Fibroblast of lung (primary cell): ENCODE data around the gene FXYD1. TPM values are rescaled to one million over a fixed set of nuclear protein-coding genes. Genes with fewer than 3 reads are reported as not detected.
"Not testable (repeated sequence)": the region's sequence is repeated elsewhere in the genome, so short reads cannot be mapped to it uniquely, and the experiment has no call there.

Experiments used
- DNase-seq, 2 donors: peaks; one replicate each; pipeline versions ENCODE4 v3.0.0 to v3.0.0-alpha.2; 2010; ENCODE audit warnings: low read depth in 2 of 2
- H2AFZ ChIP-seq: 2 replicates; pipeline ENCODE4 v1.5.1; 2012; ENCODE audit warnings: low read length, control low read depth, inconsistent platforms
- H3K27ac ChIP-seq: 2 replicates; pipeline ENCODE4 v1.5.1; 2011; ENCODE audit warnings: low read length, control low read depth; ENCODE audit not compliant: insufficient read depth
- H3K27me3 ChIP-seq: 2 replicates; pipeline ENCODE4 v1.5.1; 2011; ENCODE audit warnings: mild to moderate bottlenecking, low read length; ENCODE audit not compliant: control insufficient read depth, insufficient read depth
- H3K36me3 ChIP-seq: 2 replicates; pipeline ENCODE4 v1.5.1; 2011; ENCODE audit warnings: low read length; ENCODE audit not compliant: control insufficient read depth, insufficient read depth
- H3K4me1 ChIP-seq: 2 replicates; pipeline ENCODE4 v1.5.1; 2011; ENCODE audit warnings: low read length; ENCODE audit not compliant: control insufficient read depth, insufficient read depth; ENCODE audit errors: extremely low read depth
- H3K4me2 ChIP-seq: 2 replicates; pipeline ENCODE4 v1.5.1; 2011; ENCODE audit warnings: low read length, control low read depth; ENCODE audit not compliant: insufficient read depth; ENCODE audit errors: extremely low read depth
- H3K4me3 ChIP-seq, 4 experiments: fragments of 200-600 bp in 1 of 4; sonication (generic) in 1 of 4; replicated peaks in 1 of 4; 2 replicates each; pipeline ENCODE4 v1.5.1; 2011 to 2016; ENCODE audit warnings: low read length in 4 of 4, low read depth in 3 of 4, mild to moderate bottlenecking in 3 of 4, control low read depth in 2 of 4, inconsistent platforms in 1 of 4, mixed read lengths in 1 of 4; ENCODE audit not compliant: insufficient read depth in 1 of 4; ENCODE audit errors: control extremely low read depth in 1 of 4
- H3K79me2 ChIP-seq: 2 replicates; pipeline ENCODE4 v1.5.1; 2012; ENCODE audit warnings: mild to moderate bottlenecking, low read length, inconsistent platforms; ENCODE audit not compliant: control insufficient read depth, insufficient read depth
- H3K9ac ChIP-seq: 2 replicates; pipeline ENCODE4 v1.5.1; 2011; ENCODE audit warnings: mild to moderate bottlenecking, low read length, control low read depth; ENCODE audit not compliant: insufficient read depth
- H3K9me3 ChIP-seq: 2 replicates; pipeline ENCODE4 v1.5.1; 2012; ENCODE audit warnings: low read depth, low read length; ENCODE audit not compliant: control insufficient read depth, insufficient read depth
- H4K20me1 ChIP-seq: 2 replicates; pipeline ENCODE4 v1.5.1; 2011; ENCODE audit warnings: low read length; ENCODE audit not compliant: control insufficient read depth, insufficient read depth; ENCODE audit errors: extremely low read depth
- EZH2 ChIP-seq: IDR thresholded peaks from 2 replicates; pipeline ENCODE4 v1.5.1; 2012; ENCODE audit warnings: low read length, control low read depth, mild to moderate bottlenecking; ENCODE audit errors: missing control alignments
- polyA plus RNA-seq, 2 donors: library from polyadenylated mRNA; depleted of rRNA in 1 of 2; stranded (reverse) in 1 of 2; unstranded in 1 of 2; fragments of >200 nt; gene quantifications; 2 replicates each; pipeline ENCODE4 v1.2.1, GENCODE V29; 2011 to 2012; ENCODE audit warnings: missing spikeins in 1 of 2
- total RNA-seq: library from RNA; depleted of rRNA; stranded (reverse); fragments of >200 nt; gene quantifications from 2 replicates; pipeline ENCODE4 v1.2.1, GENCODE V29; 2014
- TF ChIP-seq, protein P1 (sequence below), 2 donors: IDR thresholded peaks in 1 of 2; conservative IDR thresholded peaks in 1 of 2; 1 replicate in 1 of 2; 2 replicates in 1 of 2; pipeline ENCODE4 v1.5.1; 2011 to 2012; ENCODE audit warnings: low read length in 2 of 2, control low read depth in 1 of 2, inconsistent platforms in 1 of 2, low read depth in 1 of 2, mild to moderate bottlenecking in 1 of 2

Gene FXYD1
- total and polyA plus RNA-seq, 2 donors (not counting 1 experiment from before 2014, with no cell fraction given): 4.5 to 7.5 TPM

- Histone ChIP-seq H3K4me2 (no peak overlapping the region), H2AFZ (no peak overlapping the region), H3K27ac (no peak overlapping the region), H3K9me3 (no peaks in the 10 kb centered on the region), H3K79me2 (peaks cover 19% of the 10 kb centered on the region), H3K36me3 (no peaks in the 10 kb centered on the region), H3K9ac (no peak overlapping the region), H3K4me3 (no peak overlapping the region), H3K27me3 (no peaks in the 10 kb centered on the region), H4K20me1 (no peaks in the 10 kb centered on the region), H3K4me1 (peaks cover 2% of the 10 kb centered on the region)
- DNase-seq: no peak
- TF ChIP-seq, protein P1, sequence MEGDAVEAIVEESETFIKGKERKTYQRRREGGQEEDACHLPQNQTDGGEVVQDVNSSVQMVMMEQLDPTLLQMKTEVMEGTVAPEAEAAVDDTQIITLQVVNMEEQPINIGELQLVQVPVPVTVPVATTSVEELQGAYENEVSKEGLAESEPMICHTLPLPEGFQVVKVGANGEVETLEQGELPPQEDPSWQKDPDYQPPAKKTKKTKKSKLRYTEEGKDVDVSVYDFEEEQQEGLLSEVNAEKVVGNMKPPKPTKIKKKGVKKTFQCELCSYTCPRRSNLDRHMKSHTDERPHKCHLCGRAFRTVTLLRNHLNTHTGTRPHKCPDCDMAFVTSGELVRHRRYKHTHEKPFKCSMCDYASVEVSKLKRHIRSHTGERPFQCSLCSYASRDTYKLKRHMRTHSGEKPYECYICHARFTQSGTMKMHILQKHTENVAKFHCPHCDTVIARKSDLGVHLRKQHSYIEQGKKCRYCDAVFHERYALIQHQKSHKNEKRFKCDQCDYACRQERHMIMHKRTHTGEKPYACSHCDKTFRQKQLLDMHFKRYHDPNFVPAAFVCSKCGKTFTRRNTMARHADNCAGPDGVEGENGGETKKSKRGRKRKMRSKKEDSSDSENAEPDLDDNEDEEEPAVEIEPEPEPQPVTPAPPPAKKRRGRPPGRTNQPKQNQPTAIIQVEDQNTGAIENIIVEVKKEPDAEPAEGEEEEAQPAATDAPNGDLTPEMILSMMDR (conservative IDR thresholded peaks at IDR 0.05 in 1 of 2, IDR thresholded peaks at IDR 0.05 in 1 of 2; ENCODE audit: low read depth in 1 of 2, low read length in 2 of 2): no peak
- TF ChIP-seq EZH2: no peak
Measured at GRCh38 chr19:35151273-35152065, 12.8 kb downstream of the FXYD1 start.

DNA sequence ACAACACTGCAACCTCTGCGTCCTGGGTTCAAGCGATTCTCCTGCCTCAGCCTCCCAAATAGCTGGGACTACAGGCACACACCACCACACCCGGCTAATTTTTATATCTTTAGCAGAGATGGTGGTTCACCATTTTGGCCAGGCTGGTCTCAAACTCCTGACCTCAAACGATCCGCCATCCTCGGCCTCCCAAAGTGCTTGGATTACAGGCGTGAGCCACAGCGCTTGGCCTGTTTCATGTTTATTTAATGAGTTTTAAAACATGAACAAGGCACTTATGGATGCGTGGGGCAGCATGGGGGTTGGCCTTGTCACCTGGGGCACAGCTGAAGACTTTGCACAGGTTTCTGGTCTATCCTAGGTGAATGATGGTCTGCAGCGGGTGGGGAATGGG, 14.5 kb downstream of the FXYD1 start:
- H3K36me3 ChIP-seq, H3K9ac ChIP-seq, H3K4me3 ChIP-seq, H3K4me1 ChIP-seq, H4K20me1 ChIP-seq, DNase-seq, H3K27me3 ChIP-seq, H3K9me3 ChIP-seq, H3K27ac ChIP-seq, H3K4me2 ChIP-seq, H2AFZ ChIP-seq: not testable (repeated sequence)
- peaks cover 22% of the 10 kb centered on the region for H3K79me2 ChIP-seq

- no peaks in the 10 kb centered on the region for H3K27me3 ChIP-seq
- peaks cover 22% of the 10 kb centered on the region for H3K79me2 ChIP-seq
- H4K20me1 ChIP-seq: no peaks in the 10 kb centered on the region
- DNase-seq: peak in 1 of 2 donors; percentile 33
- H3K4me1 ChIP-seq: peaks cover 2% of the 10 kb centered on the region
- H3K9ac ChIP-seq: no peak overlapping the region
- H3K4me3 ChIP-seq: peak overlapping the region; percentile 50 to 90 (median 75)
- H2AFZ ChIP-seq: peak overlapping the region; percentile 45
- peaks cover 6% of the 10 kb centered on the region for H3K36me3 ChIP-seq
- peak overlapping the region; percentile 92 for H3K27ac ChIP-seq
- H3K9me3 ChIP-seq: no peaks in the 10 kb centered on the region
- TF ChIP-seq EZH2: no peak
- TF ChIP-seq, protein P1 (conservative IDR thresholded peaks at IDR 0.05 in 1 of 2, IDR thresholded peaks at IDR 0.05 in 1 of 2; ENCODE audit: low read depth in 1 of 2, low read length in 2 of 2): peak; percentile 42 to 61
- H3K4me2 ChIP-seq: peak overlapping the region; percentile 84
Measured at GRCh38 chr19:35153701-35154524, 15.3 kb downstream of the FXYD1 start.
